ENCODE data around the gene IQCF2.

DNA sequence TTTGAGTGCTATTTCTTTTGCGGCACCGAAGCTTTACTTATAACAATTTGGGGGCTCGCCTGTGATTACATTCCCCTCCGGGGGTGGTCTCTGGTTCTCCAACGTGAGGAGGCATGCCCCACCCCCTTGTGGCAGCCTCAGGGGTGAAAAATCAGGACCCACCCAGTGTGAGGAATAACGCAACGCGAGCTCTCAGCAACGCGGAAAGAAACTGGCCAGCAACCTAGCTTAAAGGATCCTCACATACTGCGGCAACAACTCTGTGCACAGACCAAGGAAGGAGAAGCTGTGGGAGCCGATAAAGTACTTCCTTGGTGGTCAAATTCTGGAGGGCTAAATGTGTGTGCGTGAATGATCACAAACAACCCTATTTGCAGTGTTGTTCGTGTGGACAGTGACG is 36.0 kb downstream of the IQCF2 start:
- TF ChIP-seq, protein P1, sequence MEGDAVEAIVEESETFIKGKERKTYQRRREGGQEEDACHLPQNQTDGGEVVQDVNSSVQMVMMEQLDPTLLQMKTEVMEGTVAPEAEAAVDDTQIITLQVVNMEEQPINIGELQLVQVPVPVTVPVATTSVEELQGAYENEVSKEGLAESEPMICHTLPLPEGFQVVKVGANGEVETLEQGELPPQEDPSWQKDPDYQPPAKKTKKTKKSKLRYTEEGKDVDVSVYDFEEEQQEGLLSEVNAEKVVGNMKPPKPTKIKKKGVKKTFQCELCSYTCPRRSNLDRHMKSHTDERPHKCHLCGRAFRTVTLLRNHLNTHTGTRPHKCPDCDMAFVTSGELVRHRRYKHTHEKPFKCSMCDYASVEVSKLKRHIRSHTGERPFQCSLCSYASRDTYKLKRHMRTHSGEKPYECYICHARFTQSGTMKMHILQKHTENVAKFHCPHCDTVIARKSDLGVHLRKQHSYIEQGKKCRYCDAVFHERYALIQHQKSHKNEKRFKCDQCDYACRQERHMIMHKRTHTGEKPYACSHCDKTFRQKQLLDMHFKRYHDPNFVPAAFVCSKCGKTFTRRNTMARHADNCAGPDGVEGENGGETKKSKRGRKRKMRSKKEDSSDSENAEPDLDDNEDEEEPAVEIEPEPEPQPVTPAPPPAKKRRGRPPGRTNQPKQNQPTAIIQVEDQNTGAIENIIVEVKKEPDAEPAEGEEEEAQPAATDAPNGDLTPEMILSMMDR (conservative IDR thresholded peaks at IDR 0.05; ENCODE audit: low read length), result no peak
- no peak for TF ChIP-seq EZH2phosphoT487 (IDR thresholded peaks at IDR 0.05; ENCODE audit: borderline replicate concordance, low read depth, low read length)
